CD4-positive, alpha-beta T cell (primary cell): ENCODE data around the gene MYRIP. TPM values are rescaled to one million over a fixed set of nuclear protein-coding genes. Genes with fewer than 3 reads are reported as not detected.
"Not testable (repeated sequence)": the region's sequence is repeated elsewhere in the genome, so short reads cannot be mapped to it uniquely, and the experiment has no call there.

Experiments used
- ATAC-seq: fragments of 200-7000 bp; cut with Tn5 transposase; one replicate; pipeline ENCODE4 v1.10.0; 2022; ENCODE audit warnings: mild to moderate bottlenecking; ENCODE audit not compliant: poor library complexity
- CTCF ChIA-PET: fragments of 350-600 bp; sonication (Branson Sonifier 250); formaldehyde crosslinking; loops from one replicate; lab custom pipeline; 2021; ENCODE audit warnings: antibody characterized with exemption, inconsistent platforms; lab: Charles Lee
- POLR2A ChIA-PET: fragments of 350-600 bp; sonication (Branson Sonifier 250); formaldehyde crosslinking; loops from one replicate; lab custom pipeline; 2021; ENCODE audit warnings: antibody characterized with exemption, inconsistent platforms; lab: Charles Lee
- DNase-seq, 14 experiments: peaks; one replicate each; pipeline ENCODE4 v3.0.0-alpha.2; 2013 to 2020; ENCODE audit warnings: mixed read lengths in 2 of 14
- H3K27ac ChIP-seq, 2 donors: one replicate each; pipeline versions ENCODE4 v1.5.1 to v1.7.0; 2013; ENCODE audit warnings: low read length in 2 of 2, low read depth in 1 of 2, mild to moderate bottlenecking in 1 of 2
- H3K27me3 ChIP-seq, 2 experiments: 1 replicate in 1 of 2; 2 replicates in 1 of 2; pipeline versions ENCODE4 v1.6.1 to v1.7.0; 2013; ENCODE audit warnings: low read length in 2 of 2, control low read depth in 1 of 2, mild to moderate bottlenecking in 1 of 2, moderate library complexity in 1 of 2; ENCODE audit not compliant: insufficient read depth in 2 of 2, control insufficient read depth in 1 of 2
- H3K36me3 ChIP-seq: one replicate; pipeline ENCODE4 v1.6.1; 2013; ENCODE audit warnings: low read length, control low read depth; ENCODE audit not compliant: insufficient read depth
- H3K4me1 ChIP-seq: one replicate; pipeline ENCODE4 v1.6.1; 2013; ENCODE audit warnings: low read length, control low read depth; ENCODE audit not compliant: insufficient read depth
- H3K4me3 ChIP-seq: one replicate; pipeline ENCODE4 v1.5.1; 2013; ENCODE audit warnings: mild to moderate bottlenecking, low read length, moderate library complexity
- H3K9me3 ChIP-seq, 2 experiments: 1 replicate in 1 of 2; 2 replicates in 1 of 2; pipeline versions ENCODE4 v1.6.1 to v1.7.0; 2013; ENCODE audit warnings: low read length in 2 of 2, mild to moderate bottlenecking in 2 of 2, control low read depth in 1 of 2, moderate library complexity in 1 of 2; ENCODE audit not compliant: control insufficient read depth in 1 of 2, insufficient read depth in 1 of 2
- H3K27ac Mint-ChIP-seq: one replicate; pipeline ENCODE4 v1.8.0; 2020; ENCODE audit warnings: mixed read lengths
- H3K27me3 Mint-ChIP-seq: one replicate; pipeline ENCODE4 v1.8.0; 2021; ENCODE audit warnings: mixed read lengths
- H3K36me3 Mint-ChIP-seq: one replicate; pipeline ENCODE4 v1.8.0; 2021; ENCODE audit warnings: low read depth, mixed read lengths
- H3K4me1 Mint-ChIP-seq: one replicate; pipeline ENCODE4 v1.8.0; 2021; ENCODE audit warnings: low read depth, mixed read lengths
- H3K4me3 Mint-ChIP-seq: one replicate; pipeline ENCODE4 v1.8.0; 2020; ENCODE audit warnings: mild to moderate bottlenecking, mixed read lengths
- H3K9me3 Mint-ChIP-seq: one replicate; pipeline ENCODE4 v1.8.0; 2020; ENCODE audit warnings: mixed read lengths
- CTCF ChIP-seq: fragments of 200-600 bp; IDR thresholded peaks from one replicate; pipeline ENCODE4 v1.8.0; 2022; ENCODE audit warnings: antibody characterized with exemption, mild to moderate bottlenecking
- intact Hi-C, 2 experiments: fragments of 100-400 bp; cut with DNase I in 1 of 2; cut with micrococcal nuclease in 1 of 2; formaldehyde crosslinking; loops; one replicate each; pipeline versions ENCODE4 v1.15.1 to v1.9.0; 2023 to 2025; cut with DNase I, micrococcal nuclease
- total RNA-seq, 174 experiments: library from RNA in 2 of 174; stranded (reverse) in 2 of 174; gene quantifications; one replicate each; pipeline ENCODE4 v1.2.3 and lab custom pipeline; 2021 to 2026

The MYRIP gene
- total RNA-seq, 2 experiments from 2014 or later, result not detected

- TF ChIP-seq CTCF, result no peak
- H3K27me3 Mint-ChIP-seq, result peaks cover 5% of the 10 kb centered on the region
- DNase-seq (no peak), ATAC-seq (no peak)
- ChIA-PET POLR2A (no interaction called here), CTCF (no interaction called here)
- Histone ChIP-seq H3K4me1 (no peaks in the 10 kb centered on the region), H3K27me3 (peaks cover 0 to 4% of the 10 kb centered on the region in 2 experiments), H3K27ac (no peak overlapping the region), H3K36me3 (no peaks in the 10 kb centered on the region), H3K4me3 (no peak overlapping the region), H3K9me3 (peaks cover 0 to 11% of the 10 kb centered on the region in 2 experiments)
- intact Hi-C loops, result no loop called here
- H3K27ac Mint-ChIP-seq, result no peak overlapping the region
- H3K4me3 Mint-ChIP-seq, result no peak overlapping the region
- no peaks in the 10 kb centered on the region for H3K36me3 Mint-ChIP-seq
- H3K4me1 Mint-ChIP-seq, result no peaks in the 10 kb centered on the region
- peaks cover 3% of the 10 kb centered on the region for H3K9me3 Mint-ChIP-seq
Measured at GRCh38 chr3:40083066-40083465, 273.7 kb downstream of the MYRIP start.

DNA sequence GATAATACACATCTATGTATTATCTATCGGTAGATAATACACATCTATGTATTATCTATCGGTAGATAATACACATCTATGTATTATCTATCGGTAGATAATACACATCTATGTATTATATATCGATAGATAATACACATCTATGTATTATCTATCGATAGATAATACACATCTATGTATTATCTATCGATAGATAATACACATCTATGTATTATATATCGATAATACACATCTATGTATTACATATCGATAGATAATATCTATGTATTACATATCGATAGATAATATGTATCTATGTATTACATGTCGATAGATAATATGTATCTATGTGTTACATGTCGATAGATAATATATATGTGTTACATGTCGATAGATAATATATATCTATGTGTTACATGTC lies 275.0 kb downstream of the MYRIP start:
- H3K27me3 ChIP-seq, CTCF ChIA-PET, H3K9me3 Mint-ChIP-seq, H3K4me1 ChIP-seq, intact Hi-C loops, H3K4me3 ChIP-seq, H3K36me3 Mint-ChIP-seq, H3K36me3 ChIP-seq, H3K27ac Mint-ChIP-seq, H3K27me3 Mint-ChIP-seq, H3K4me1 Mint-ChIP-seq, H3K4me3 Mint-ChIP-seq, POLR2A ChIA-PET, DNase-seq, ATAC-seq, H3K27ac ChIP-seq: not testable (repeated sequence)
- H3K9me3 ChIP-seq, result peaks cover 0 to 17% of the 10 kb centered on the region in 2 experiments

DNA sequence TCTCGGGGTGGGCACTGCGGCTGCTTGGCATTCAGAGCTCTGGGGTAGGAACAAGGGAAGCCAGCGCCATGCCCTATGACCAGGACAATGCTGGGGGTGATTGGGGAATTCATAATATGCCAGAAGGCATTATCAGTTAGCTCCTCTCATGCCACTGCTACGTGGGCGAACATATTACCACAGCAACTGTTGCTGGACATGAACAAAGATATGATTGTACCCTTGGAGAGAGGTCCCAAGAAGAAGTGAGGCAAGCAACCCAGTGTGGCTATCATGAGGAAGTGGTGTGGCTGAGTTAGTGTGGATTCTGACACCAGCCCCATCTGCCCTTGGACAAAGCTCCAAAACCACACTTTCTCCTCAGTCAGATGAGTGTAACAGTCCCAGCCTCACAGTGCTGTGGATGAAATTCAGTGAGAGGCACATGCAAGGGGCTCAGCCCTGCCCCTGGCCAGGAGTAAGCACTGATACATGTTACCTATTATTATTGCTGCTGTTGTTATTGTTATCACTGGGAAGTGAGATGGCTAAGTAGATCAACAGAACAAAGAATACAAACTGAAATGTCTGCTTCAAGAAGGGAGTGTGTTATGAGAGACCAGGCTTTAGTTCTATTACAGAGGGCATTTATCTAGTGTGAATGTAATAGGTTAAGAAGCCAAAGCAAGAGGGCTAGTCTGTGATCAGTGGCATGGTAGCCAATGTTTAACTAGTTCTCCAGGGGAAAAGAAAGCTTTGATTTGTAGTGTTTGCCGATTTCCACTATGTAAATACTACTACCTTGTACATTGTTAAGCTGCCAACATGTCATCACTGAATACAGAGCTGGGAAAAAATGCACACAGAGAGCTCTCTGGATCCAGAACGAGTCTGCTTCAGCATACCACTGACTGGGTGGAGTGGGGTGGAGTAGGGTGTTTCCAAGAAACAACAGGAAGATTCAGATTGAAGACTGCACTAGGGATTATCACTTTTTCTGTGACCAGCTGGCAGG lies 277.8 kb downstream of the MYRIP start:
- H3K4me1 Mint-ChIP-seq, result no peaks in the 10 kb centered on the region
- no peaks in the 10 kb centered on the region for H3K9me3 Mint-ChIP-seq
- TF ChIP-seq CTCF, result no peak
- H3K27ac Mint-ChIP-seq, result no peak overlapping the region
- Histone ChIP-seq H3K9me3 (peaks cover 0 to 17% of the 10 kb centered on the region in 2 experiments), H3K27me3 (peaks cover 0 to 2% of the 10 kb centered on the region in 2 experiments), H3K4me1 (no peaks in the 10 kb centered on the region), H3K27ac (no peak overlapping the region), H3K4me3 (no peak overlapping the region), H3K36me3 (no peaks in the 10 kb centered on the region)
- H3K36me3 Mint-ChIP-seq, result no peaks in the 10 kb centered on the region
- intact Hi-C loops, result no loop called here
- ChIA-PET POLR2A (no interaction called here), CTCF (no interaction called here)
- DNase-seq, result no peak
- H3K4me3 Mint-ChIP-seq, result no peak overlapping the region
- ATAC-seq, result no peak
- H3K27me3 Mint-ChIP-seq, result peaks cover 5% of the 10 kb centered on the region
